ENCODE results near the gene FGF18. TPM values are rescaled to one million over a fixed set of nuclear protein-coding genes. Genes with fewer than 3 reads are reported as not detected.
A peak's percentile ranks its signal among the peaks of the same experiment; 100 is the strongest.
"Not testable (repeated sequence)": the region's sequence is repeated elsewhere in the genome, so short reads cannot be mapped to it uniquely, and the experiment has no call there.

Gene FGF18
- total RNA-seq, 1 experiment from 2014 or later = 0.52 TPM

- H2AFZ ChIP-seq = peak overlapping the region; percentile 67; the same call in 1 of the 2 replicates
- no peaks in the 10 kb centered on the region for H3K9me2 ChIP-seq (ENCODE audit: insufficient read depth)
- no peaks in the 10 kb centered on the region for H4K20me1 ChIP-seq (ENCODE audit: insufficient read depth)
- H3F3A ChIP-seq (ENCODE audit: insufficient read depth, low read depth) = peaks cover 45% of the 10 kb centered on the region
- H3K27me3 ChIP-seq (ENCODE audit: insufficient read depth, low read depth) = no peaks in the 10 kb centered on the region
- ChIA-PET CTCF (interaction anchor here (1.0 kb wide), 1 partner anchor 25 kb away, joined by 5 read pairs; no protein-coding TSS in a partner anchor), POLR2A (ENCODE audit: unreplicated experiment) (interaction anchor here (0.7 to 1.5 kb wide), 2 partner anchors 26 to 48 kb away, joined by 4 to 10 read pairs; no protein-coding TSS in a partner anchor)
- TF ChIP-seq EZH2 (IDR thresholded peaks at IDR 0.05; ENCODE audit: low read depth) = no peak
- no peak for TF ChIP-seq CTCF (conservative IDR thresholded peaks at IDR 0.05)
- H3K36me3 ChIP-seq (ENCODE audit: low read depth) = no peaks in the 10 kb centered on the region
- intact Hi-C loops (cut with micrococcal nuclease; ENCODE audit: unreplicated experiment) = loop anchor here (5.0 kb wide), 1 partner anchor 102 kb away; no protein-coding TSS in a partner anchor
- peak overlapping the region; percentile 94 for H3K27ac ChIP-seq
- H3K4me3 ChIP-seq = no peak overlapping the region; the same call in 1 of the 2 replicates
- H3K79me2 ChIP-seq (ENCODE audit: low read depth) = no peaks in the 10 kb centered on the region
- H3K9me3 ChIP-seq (ENCODE audit: insufficient read depth, low read depth) = no peaks in the 10 kb centered on the region
- BruUV-seq (replicated peaks) = no TSS peak
- peak overlapping the region; percentile 78 for H3K4me2 ChIP-seq
- H3K4me1 ChIP-seq (replicated peaks; ENCODE audit: insufficient read depth) = peaks cover 51% of the 10 kb centered on the region
- DNase-seq = peak; percentile 50 to 74
Observed at GRCh38 chr5:171495122-171495700, 75.8 kb downstream of the FGF18 start.

GRCh38 chr5:171496456-171496855 is 77.0 kb downstream of the FGF18 start:
- CTCF ChIA-PET = no interaction called here
- BruUV-seq (replicated peaks) = no TSS peak

DNA sequence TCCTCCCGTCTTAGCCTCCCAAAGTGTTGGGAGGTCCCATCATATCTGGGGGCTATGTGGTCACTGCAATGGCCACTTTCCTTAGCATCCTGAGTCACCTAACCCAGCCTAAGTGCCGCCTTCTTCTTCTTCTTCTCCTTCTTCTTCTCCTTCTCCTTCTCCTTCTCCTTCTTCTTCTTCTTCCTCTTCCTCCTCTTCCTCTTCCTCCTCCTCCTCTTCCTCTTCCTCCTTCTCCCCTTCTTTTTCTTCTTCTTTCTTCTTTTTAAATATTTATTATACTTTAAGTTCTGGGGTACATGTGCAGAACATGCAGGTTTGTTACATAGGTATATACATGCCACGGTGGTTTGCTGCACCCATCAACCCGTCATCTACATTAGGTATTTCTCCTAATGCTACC is 78.0 kb downstream of the FGF18 start:
- BruUV-seq (replicated peaks); H3K4me3 ChIP-seq; DNase-seq; H3K4me2 ChIP-seq; H4K20me1 ChIP-seq (ENCODE audit: insufficient read depth); H3K27me3 ChIP-seq (ENCODE audit: insufficient read depth, low read depth); H3K79me2 ChIP-seq (ENCODE audit: low read depth); H3K9me2 ChIP-seq (ENCODE audit: insufficient read depth); CTCF ChIA-PET; H3K36me3 ChIP-seq (ENCODE audit: low read depth); H3K9me3 ChIP-seq (ENCODE audit: insufficient read depth, low read depth); H2AFZ ChIP-seq; H3K27ac ChIP-seq: not testable (repeated sequence)
- Histone ChIP-seq H3K4me1 (replicated peaks; ENCODE audit: insufficient read depth) (peaks cover 47% of the 10 kb centered on the region), H3F3A (ENCODE audit: insufficient read depth, low read depth) (peaks cover 38% of the 10 kb centered on the region)
- POLR2A ChIA-PET (ENCODE audit: unreplicated experiment) = interaction anchor here (0.6 kb wide), 1 partner anchor 16 kb away, joined by 18 read pairs; no protein-coding TSS in a partner anchor
- intact Hi-C loops (cut with micrococcal nuclease; ENCODE audit: unreplicated experiment) = loop anchor here (5.0 kb wide), 1 partner anchor 100 kb away; no protein-coding TSS in a partner anchor

More at GRCh38 chr5:171496456-171496855, 77.0 kb downstream of the FGF18 start:
- no peak overlapping the region for H3K4me3 ChIP-seq
- no peaks in the 10 kb centered on the region for H3K9me3 ChIP-seq (ENCODE audit: insufficient read depth, low read depth)
- intact Hi-C loops (cut with micrococcal nuclease; ENCODE audit: unreplicated experiment) = loop anchor here (5.0 kb wide), 1 partner anchor 101 kb away; no protein-coding TSS in a partner anchor
- no peaks in the 10 kb centered on the region for H3K36me3 ChIP-seq (ENCODE audit: low read depth)
- TF ChIP-seq CTCF (conservative IDR thresholded peaks at IDR 0.05) (no peak), EZH2 (IDR thresholded peaks at IDR 0.05; ENCODE audit: low read depth) (no peak)
- H3K4me2 ChIP-seq = no peak overlapping the region
- peaks cover 51% of the 10 kb centered on the region for H3K4me1 ChIP-seq (replicated peaks; ENCODE audit: insufficient read depth)
- H3K27me3 ChIP-seq (ENCODE audit: insufficient read depth, low read depth) = no peaks in the 10 kb centered on the region
- H3K9me2 ChIP-seq (ENCODE audit: insufficient read depth) = no peaks in the 10 kb centered on the region
- POLR2A ChIA-PET (ENCODE audit: unreplicated experiment) = no interaction called here
- peaks cover 45% of the 10 kb centered on the region for H3F3A ChIP-seq (ENCODE audit: insufficient read depth, low read depth)
- no peak for DNase-seq
- no peaks in the 10 kb centered on the region for H4K20me1 ChIP-seq (ENCODE audit: insufficient read depth)
- no peaks in the 10 kb centered on the region for H3K79me2 ChIP-seq (ENCODE audit: low read depth)
- no peak overlapping the region for H2AFZ ChIP-seq
- peak overlapping the region; percentile 94 for H3K27ac ChIP-seq
